Sigmoid colon (tissue), 7 donors: ENCODE results near the gene GRIK4. TPM values are rescaled to one million over a fixed set of nuclear protein-coding genes. Genes with fewer than 3 reads are reported as not detected.

Experiments
- DNase-seq: peaks from one replicate; pipeline ENCODE4 v3.0.0-alpha.2; 2019
- H3K27ac ChIP-seq, 4 donors: fragments of 200-600 bp; sonication (generic); one replicate each; pipeline ENCODE4 v1.5.1; 2016 to 2019; ENCODE audit warnings: mild to moderate bottlenecking in 1 of 4
- H3K27me3 ChIP-seq, 3 donors: fragments of 200-600 bp; sonication (generic); one replicate each; pipeline ENCODE4 v1.5.1; 2019; ENCODE audit warnings: mild to moderate bottlenecking in 1 of 3
- H3K36me3 ChIP-seq, 4 donors: fragments of 200-600 bp; sonication (generic); one replicate each; pipeline ENCODE4 v1.5.1; 2016 to 2019
- H3K4me1 ChIP-seq, 4 donors: fragments of 200-600 bp; sonication (generic); one replicate each; pipeline ENCODE4 v1.5.1; 2017 to 2019
- H3K4me3 ChIP-seq, 4 donors: fragments of 200-600 bp; sonication (generic); one replicate each; pipeline ENCODE4 v1.5.1; 2017 to 2019; ENCODE audit warnings: mild to moderate bottlenecking in 2 of 4, moderate library complexity in 1 of 4
- H3K9me3 ChIP-seq, 4 donors: fragments of 200-600 bp in 3 of 4; sonication (generic) in 3 of 4; one replicate each; pipeline versions ENCODE4 v1.5.1 to v1.6.1; 2013 to 2019
- CTCF ChIP-seq, 4 experiments: fragments of 450-650 bp in 3 of 4; fragments of 200-600 bp in 1 of 4; IDR thresholded peaks; one replicate each; pipeline ENCODE4 v1.5.1; 2016 to 2019; ENCODE audit warnings: antibody characterized with exemption in 4 of 4, mild to moderate bottlenecking in 3 of 4, moderate library complexity in 2 of 4
- EP300 ChIP-seq, 4 donors: sonication (generic); formaldehyde crosslinking; IDR thresholded peaks; one replicate each; pipeline ENCODE4 v1.6.1; 2017; ENCODE audit warnings: antibody characterized with exemption in 4 of 4
- POLR2A ChIP-seq, 2 donors: fragments of 450-650 bp; IDR thresholded peaks; one replicate each; pipeline ENCODE4 v1.6.1; 2016; ENCODE audit warnings: antibody characterized with exemption in 2 of 2, mild to moderate bottlenecking in 2 of 2, moderate library complexity in 2 of 2
- POLR2AphosphoS5 ChIP-seq, 4 donors: sonication (generic); formaldehyde crosslinking; IDR thresholded peaks; one replicate each; pipeline ENCODE4 v1.6.1; 2017; ENCODE audit warnings: antibody characterized with exemption in 4 of 4
- WGBS, 2 donors: extraction: QIAGEN DNeasy Blood & Tissue Kit; methylation state at CpG; one replicate each; pipeline ENCODE4 v1.1.7; 2013; 5-methylcytosine and 5-hydroxymethylcytosine counted together
- intact Hi-C: fragments of 100-400 bp; cut with DNase I; formaldehyde crosslinking; loops from one replicate; pipeline ENCODE4 v1.15.1; 2023
- polyA plus RNA-seq, 3 donors: library from polyadenylated mRNA; stranded (reverse); fragments of 200-250 nt; gene quantifications; one replicate each; pipeline ENCODE4 v1.2.3, GENCODE V29; 2013
- total RNA-seq, 4 donors: library from RNA; depleted of rRNA; stranded (reverse); fragments of >200 nt; gene quantifications; one replicate each; pipeline ENCODE4 v1.1.0, GENCODE V29; 2016
- donor health status: healthy with polysubstance abuse.
- donor health status: Bipolar disorder and iron deficiency.
- donor health status: healthy.

The GRIK4 gene
- total and polyA plus RNA-seq, 7 donors = 0.10 to 0.36 (median 0.27) TPM; not detected in 4

GRCh38 chr11:120789391-120789790 is 277.8 kb downstream of the GRIK4 start:
- Histone ChIP-seq H3K4me1 (no peaks in the 10 kb centered on the region), H3K27ac (no peak overlapping the region), H3K27me3 (peaks cover 0 to 5% (median 0%) of the 10 kb centered on the region in 3 donors), H3K4me3 (no peak overlapping the region), H3K36me3 (no peaks in the 10 kb centered on the region), H3K9me3 (no peaks in the 10 kb centered on the region)
- DNase-seq = peak; percentile 25
- WGBS, 2 donors = 83 to 94% methylated on average over 9 of the region's 9 CpGs
- intact Hi-C loops = no loop called here
- TF ChIP-seq EP300 (IDR thresholded peaks at IDR 0.05) (no peak), CTCF (IDR thresholded peaks at IDR 0.05) (no peak), POLR2AphosphoS5 (IDR thresholded peaks at IDR 0.05) (no peak), POLR2A (IDR thresholded peaks at IDR 0.05) (no peak)

- H3K36me3 ChIP-seq = no peaks in the 10 kb centered on the region
- H3K9me3 ChIP-seq = no peaks in the 10 kb centered on the region
- H3K4me1 ChIP-seq = no peaks in the 10 kb centered on the region
- H3K4me3 ChIP-seq = no peak overlapping the region
- WGBS, 2 donors = 15 to 64% methylated on average over 7 of the region's 7 CpGs
- DNase-seq = peak; percentile 1
- H3K27ac ChIP-seq = no peak overlapping the region
- H3K27me3 ChIP-seq = no peaks in the 10 kb centered on the region
- intact Hi-C loops = no loop called here
- TF ChIP-seq EP300 (IDR thresholded peaks at IDR 0.05) (no peak), CTCF (IDR thresholded peaks at IDR 0.05) (no peak), POLR2AphosphoS5 (IDR thresholded peaks at IDR 0.05) (no peak), POLR2A (IDR thresholded peaks at IDR 0.05) (no peak)
Observed at GRCh38 chr11:120792306-120792705, 280.8 kb downstream of the GRIK4 start.

GRCh38 chr11:120793150-120793549 is 281.6 kb downstream of the GRIK4 start:
- Histone ChIP-seq H3K4me3 (no peak overlapping the region), H3K27ac (no peak overlapping the region), H3K27me3 (no peaks in the 10 kb centered on the region), H3K36me3 (no peaks in the 10 kb centered on the region), H3K4me1 (no peaks in the 10 kb centered on the region), H3K9me3 (no peaks in the 10 kb centered on the region)
- 73 to 82% methylated on average over 5 of the region's 5 CpGs for whole genome bisulfite sequencing, 2 donors
- DNase-seq = peak; percentile 30
- TF ChIP-seq POLR2AphosphoS5 (IDR thresholded peaks at IDR 0.05) (no peak), POLR2A (IDR thresholded peaks at IDR 0.05) (no peak), CTCF (IDR thresholded peaks at IDR 0.05) (no peak), EP300 (IDR thresholded peaks at IDR 0.05) (no peak)
- intact Hi-C loops = no loop called here

GRCh38 chr11:120793806-120794479 is 282.4 kb downstream of the GRIK4 start:
- DNase-seq = peak; percentile 17
- Histone ChIP-seq H3K9me3 (no peaks in the 10 kb centered on the region), H3K36me3 (no peaks in the 10 kb centered on the region), H3K27me3 (no peaks in the 10 kb centered on the region), H3K4me3 (no peak overlapping the region), H3K27ac (no peak overlapping the region), H3K4me1 (no peaks in the 10 kb centered on the region)
- 69 to 90% methylated on average over 14 of the region's 14 CpGs for whole genome bisulfite sequencing, 2 donors
- intact Hi-C loops = no loop called here
- TF ChIP-seq POLR2AphosphoS5 (IDR thresholded peaks at IDR 0.05) = no peak
- TF ChIP-seq EP300 (IDR thresholded peaks at IDR 0.05) = no peak
- no peak for TF ChIP-seq POLR2A (IDR thresholded peaks at IDR 0.05)
- TF ChIP-seq CTCF (IDR thresholded peaks at IDR 0.05) = no peak

- no peak for DNase-seq
- no peak overlapping the region for H3K4me3 ChIP-seq
- H3K27me3 ChIP-seq = no peaks in the 10 kb centered on the region
- intact Hi-C loops = no loop called here
- H3K9me3 ChIP-seq = no peaks in the 10 kb centered on the region
- 84 to 93% methylated on average over 9 of the region's 9 CpGs for WGBS, 2 donors
- H3K36me3 ChIP-seq = no peaks in the 10 kb centered on the region
- no peak overlapping the region for H3K27ac ChIP-seq
- H3K4me1 ChIP-seq = no peaks in the 10 kb centered on the region
- TF ChIP-seq POLR2AphosphoS5 (IDR thresholded peaks at IDR 0.05) (no peak), POLR2A (IDR thresholded peaks at IDR 0.05) (no peak), CTCF (IDR thresholded peaks at IDR 0.05) (no peak), EP300 (IDR thresholded peaks at IDR 0.05) (no peak)
Observed at GRCh38 chr11:120794748-120795147, 283.2 kb downstream of the GRIK4 start.
